ENCODE measurements around the gene HS3ST1.

Gene HS3ST1

GRCh38 chr4:11451716-11452115 is 23.0 kb upstream of the HS3ST1 start:
- H3K4me3 ChIP-seq (ENCODE audit: low read length): no peak overlapping the region
- TF ChIP-seq, protein P1, sequence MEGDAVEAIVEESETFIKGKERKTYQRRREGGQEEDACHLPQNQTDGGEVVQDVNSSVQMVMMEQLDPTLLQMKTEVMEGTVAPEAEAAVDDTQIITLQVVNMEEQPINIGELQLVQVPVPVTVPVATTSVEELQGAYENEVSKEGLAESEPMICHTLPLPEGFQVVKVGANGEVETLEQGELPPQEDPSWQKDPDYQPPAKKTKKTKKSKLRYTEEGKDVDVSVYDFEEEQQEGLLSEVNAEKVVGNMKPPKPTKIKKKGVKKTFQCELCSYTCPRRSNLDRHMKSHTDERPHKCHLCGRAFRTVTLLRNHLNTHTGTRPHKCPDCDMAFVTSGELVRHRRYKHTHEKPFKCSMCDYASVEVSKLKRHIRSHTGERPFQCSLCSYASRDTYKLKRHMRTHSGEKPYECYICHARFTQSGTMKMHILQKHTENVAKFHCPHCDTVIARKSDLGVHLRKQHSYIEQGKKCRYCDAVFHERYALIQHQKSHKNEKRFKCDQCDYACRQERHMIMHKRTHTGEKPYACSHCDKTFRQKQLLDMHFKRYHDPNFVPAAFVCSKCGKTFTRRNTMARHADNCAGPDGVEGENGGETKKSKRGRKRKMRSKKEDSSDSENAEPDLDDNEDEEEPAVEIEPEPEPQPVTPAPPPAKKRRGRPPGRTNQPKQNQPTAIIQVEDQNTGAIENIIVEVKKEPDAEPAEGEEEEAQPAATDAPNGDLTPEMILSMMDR (IDR thresholded peaks at IDR 0.05; ENCODE audit: insufficient read depth, low read depth, low read length, missing control alignments): no peak
- peak; percentile 91 for DNase-seq (ENCODE audit: low read depth)

DNA sequence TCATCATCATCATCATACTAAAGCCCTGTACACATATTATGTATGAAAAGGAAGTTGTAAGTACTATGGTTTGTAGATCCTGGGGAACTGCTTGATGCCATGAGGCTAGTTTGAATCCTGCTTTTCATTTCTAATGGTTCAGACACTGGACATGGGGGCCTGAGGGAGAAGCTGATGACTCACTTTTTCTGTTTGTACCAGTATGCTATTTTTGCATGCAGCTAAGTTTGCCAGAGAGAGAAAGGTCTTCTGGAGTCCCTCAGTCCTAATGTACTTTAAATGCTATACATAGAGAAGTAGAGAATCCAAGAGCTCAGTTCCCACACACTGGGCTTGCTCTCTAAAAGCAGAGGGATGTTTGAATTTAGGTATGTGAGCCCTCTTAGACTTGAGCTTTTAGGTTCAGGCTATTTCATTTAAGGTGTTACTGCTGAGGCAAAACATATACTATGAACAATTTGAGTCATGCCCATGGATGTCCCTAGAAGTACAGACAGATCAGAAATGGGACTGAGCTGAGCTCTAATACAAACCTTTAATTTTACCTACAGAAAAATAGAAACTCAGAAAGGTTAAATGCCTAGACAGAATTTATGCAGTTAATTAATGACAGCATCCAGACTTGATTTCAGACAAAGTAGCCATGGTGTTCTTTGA is 17.6 kb upstream of the HS3ST1 start:
- DNase-seq (ENCODE audit: low read depth): no peak
- no peak overlapping the region for H3K4me3 ChIP-seq (ENCODE audit: low read length)
- TF ChIP-seq, protein P1 (IDR thresholded peaks at IDR 0.05; ENCODE audit: insufficient read depth, low read depth, low read length, missing control alignments): no peak

DNA sequence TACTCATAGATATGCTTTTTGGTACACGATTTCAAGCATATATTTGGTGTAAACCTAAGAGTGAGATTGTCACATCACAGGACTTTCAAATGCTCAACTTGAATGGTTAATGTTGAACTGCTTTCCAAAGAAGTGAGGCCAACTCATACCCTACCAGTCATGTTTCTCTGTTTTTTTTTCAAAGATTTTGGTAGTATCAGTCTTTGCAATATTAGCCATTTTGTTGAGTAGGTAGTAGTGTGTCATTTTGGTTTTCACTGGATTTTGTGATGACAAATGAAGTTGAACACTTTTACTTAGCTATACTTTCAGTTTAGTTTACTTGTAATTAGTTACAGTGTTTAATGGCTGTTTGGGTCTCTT is 12.5 kb upstream of the HS3ST1 start:
- TF ChIP-seq, protein P1 (IDR thresholded peaks at IDR 0.05; ENCODE audit: insufficient read depth, low read depth, low read length, missing control alignments): no peak
- no peak overlapping the region for H3K4me3 ChIP-seq (ENCODE audit: low read length)
- no peak for DNase-seq (ENCODE audit: low read depth)

- TF ChIP-seq, protein P1 (IDR thresholded peaks at IDR 0.05; ENCODE audit: insufficient read depth, low read depth, low read length, missing control alignments): no peak
- peak; percentile 38 for DNase-seq (ENCODE audit: low read depth)
- no peak overlapping the region for H3K4me3 ChIP-seq (ENCODE audit: low read length)
Observed at GRCh38 chr4:11440481-11441193, 11.9 kb upstream of the HS3ST1 start.

- TF ChIP-seq, protein P1 (IDR thresholded peaks at IDR 0.05; ENCODE audit: insufficient read depth, low read depth, low read length, missing control alignments): no peak
- no peak overlapping the region for H3K4me3 ChIP-seq (ENCODE audit: low read length)
- no peak for DNase-seq (ENCODE audit: low read depth)
Observed at GRCh38 chr4:11439836-11440235, 11.1 kb upstream of the HS3ST1 start.

- DNase-seq (ENCODE audit: low read depth): peak; percentile 68
- TF ChIP-seq, protein P1 (IDR thresholded peaks at IDR 0.05; ENCODE audit: insufficient read depth, low read depth, low read length, missing control alignments): no peak
- no peak overlapping the region for H3K4me3 ChIP-seq (ENCODE audit: low read length)
Observed at GRCh38 chr4:11438647-11439046, 10.0 kb upstream of the HS3ST1 start.

Data from epithelial cell of esophagus (primary cell).